MCF 10A (cell line): Measurements from ENCODE around the gene TMEM163. TPM values are rescaled to one million over a fixed set of nuclear protein-coding genes. Genes with fewer than 3 reads are reported as not detected.
A peak's percentile ranks its signal among the peaks of the same experiment; 100 is the strongest.

ENCODE experiments used
- BruUV-seq: library from RNA; stranded (reverse); fragments of 400-500 nt; replicated peaks from 2 replicates; lab custom pipeline; 2021; lab: Mats Ljungman, UMichigan
- CTCF ChIA-PET: fragments of 300-600 bp; sonication (Branson Sonifier 250); formaldehyde crosslinking; extraction: SDS; loops from one replicate; lab custom pipeline; 2021; ENCODE audit warnings: antibody characterized with exemption, inconsistent platforms; lab: Yijun Ruan, JAX
- POLR2A ChIA-PET: fragments of 300-600, 350-650 bp; sonication (Branson Sonifier 250); formaldehyde crosslinking; extraction: SDS; loops from one replicate; lab custom pipeline; 2020; ENCODE audit warnings: antibody characterized with exemption, inconsistent platforms; lab: Yijun Ruan, JAX
- DNase-seq: peaks from one replicate; pipeline ENCODE4 v3.0.0-alpha.2; 2018; ENCODE audit not compliant: unreplicated experiment
- H3K27ac Mint-ChIP-seq: one replicate; pipeline ENCODE4 v1.8.0; 2022; ENCODE audit warnings: mild to moderate bottlenecking, low read depth, mixed read lengths; ENCODE audit not compliant: unreplicated experiment
- H3K27me3 Mint-ChIP-seq: one replicate; pipeline ENCODE4 v1.8.0; 2022; ENCODE audit warnings: mixed read lengths; ENCODE audit not compliant: insufficient read depth, unreplicated experiment
- H3K36me3 Mint-ChIP-seq: one replicate; pipeline ENCODE4 v1.8.0; 2022; ENCODE audit warnings: mild to moderate bottlenecking, moderate library complexity, mixed read lengths; ENCODE audit not compliant: insufficient read depth, unreplicated experiment
- H3K4me1 Mint-ChIP-seq: one replicate; pipeline ENCODE4 v1.8.0; 2022; ENCODE audit warnings: mixed read lengths; ENCODE audit not compliant: insufficient read depth, unreplicated experiment
- H3K4me3 Mint-ChIP-seq: one replicate; pipeline ENCODE4 v1.8.0; 2022; ENCODE audit warnings: mild to moderate bottlenecking, moderate library complexity, mixed read lengths; ENCODE audit not compliant: unreplicated experiment
- H3K9me3 Mint-ChIP-seq: one replicate; pipeline ENCODE4 v1.8.0; 2022; ENCODE audit warnings: mixed read lengths; ENCODE audit not compliant: unreplicated experiment
- CTCF ChIP-seq: fragments of 200-600 bp; IDR thresholded peaks from one replicate; pipeline ENCODE4 v1.8.0; 2022; ENCODE audit warnings: antibody characterized with exemption, mild to moderate bottlenecking; ENCODE audit not compliant: unreplicated experiment
- intact Hi-C: fragments of 100-400 bp; cut with micrococcal nuclease; formaldehyde crosslinking; loops from 2 replicates; pipeline ENCODE4 v1.14.1; 2022
- total RNA-seq: library from RNA; stranded (reverse); gene quantifications from 2 replicates; pipeline ENCODE4 v1.2.3, GENCODE V29; 2022

Gene TMEM163
- total RNA-seq, 1 experiment from 2014 or later: not detected

- Mint-ChIP-seq H3K9me3 (peaks cover 7% of the 10 kb centered on the region), H3K4me1 (no peaks in the 10 kb centered on the region), H3K36me3 (no peaks in the 10 kb centered on the region), H3K27me3 (no peaks in the 10 kb centered on the region), H3K4me3 (no peak overlapping the region), H3K27ac (no peak overlapping the region)
- no peak for DNase-seq
- no peak for TF ChIP-seq CTCF
- CTCF ChIA-PET: no interaction called here
- intact Hi-C loops: no loop called here
- no TSS peak for BruUV-seq
- POLR2A ChIA-PET: no interaction called here
Measured at GRCh38 chr2:134628453-134628852, 90.3 kb downstream of the TMEM163 start.

- intact Hi-C loops: no loop called here
- Mint-ChIP-seq H3K4me1 (no peaks in the 10 kb centered on the region), H3K36me3 (no peaks in the 10 kb centered on the region), H3K27ac (no peak overlapping the region), H3K4me3 (no peak overlapping the region), H3K9me3 (no peaks in the 10 kb centered on the region), H3K27me3 (no peaks in the 10 kb centered on the region)
- CTCF ChIA-PET: no interaction called here
- DNase-seq: no peak
- BruUV-seq: no TSS peak
- POLR2A ChIA-PET: no interaction called here
- TF ChIP-seq CTCF: no peak
Measured at GRCh38 chr2:134626781-134627180, 92.0 kb downstream of the TMEM163 start.

GRCh38 chr2:134625311-134625710 is 93.5 kb downstream of the TMEM163 start:
- Mint-ChIP-seq H3K4me3 (no peak overlapping the region), H3K9me3 (no peaks in the 10 kb centered on the region)
- no TSS peak for BruUV-seq

GRCh38 chr2:134623796-134624195 is 95.0 kb downstream of the TMEM163 start:
- Mint-ChIP-seq H3K4me1 (no peaks in the 10 kb centered on the region), H3K36me3 (no peaks in the 10 kb centered on the region), H3K27me3 (no peaks in the 10 kb centered on the region), H3K27ac (no peak overlapping the region), H3K9me3 (peaks cover 3% of the 10 kb centered on the region), H3K4me3 (no peak overlapping the region)
- BruUV-seq: no TSS peak
- ChIA-PET POLR2A (no interaction called here), CTCF (no interaction called here)
- DNase-seq: no peak
- no peak for TF ChIP-seq CTCF
- intact Hi-C loops: no loop called here

More at GRCh38 chr2:134625311-134625710, 93.5 kb downstream of the TMEM163 start:
- no peaks in the 10 kb centered on the region for H3K36me3 Mint-ChIP-seq
- DNase-seq: peak; percentile 4
- H3K27me3 Mint-ChIP-seq: no peaks in the 10 kb centered on the region
- TF ChIP-seq CTCF: no peak
- intact Hi-C loops: no loop called here
- ChIA-PET POLR2A (no interaction called here), CTCF (interaction anchor here (0.7 to 1.0 kb wide), 2 partner anchors 33 to 78 kb away, joined by 3 to 4 read pairs; no protein-coding TSS in a partner anchor)
- no peaks in the 10 kb centered on the region for H3K4me1 Mint-ChIP-seq
- H3K27ac Mint-ChIP-seq: no peak overlapping the region
